Fibroblast of mammary gland (primary cell): ENCODE results near the gene CACNA1H.
"Not testable (repeated sequence)": the region's sequence is repeated elsewhere in the genome, so short reads cannot be mapped to it uniquely, and the experiment has no call there.

Experiments
- DNase-seq: peaks from one replicate; pipeline ENCODE4 v3.0.0-alpha.2; 2010; ENCODE audit warnings: low read depth
- H3K4me3 ChIP-seq: 2 replicates; pipeline ENCODE4 v1.5.1; 2011; ENCODE audit warnings: low read depth, mild to moderate bottlenecking, low read length, moderate library complexity; ENCODE audit not compliant: control insufficient read depth
- CTCF ChIP-seq: conservative IDR thresholded peaks from 2 replicates; pipeline ENCODE4 v1.5.1; 2011; ENCODE audit warnings: low read depth, low read length, inconsistent platforms; ENCODE audit not compliant: control insufficient read depth, insufficient read depth

CACNA1H gene

GRCh38 chr16:1182950-1183907 lies 30.3 kb downstream of the CACNA1H start:
- no peak overlapping the region for H3K4me3 ChIP-seq
- TF ChIP-seq CTCF, result no peak
- peak; percentile 22 for DNase-seq

- no peak for DNase-seq
- no peak for TF ChIP-seq CTCF
- no peak overlapping the region for H3K4me3 ChIP-seq
These were observed 31.4 kb downstream of the CACNA1H start for GRCh38 chr16:1184156-1184868.

GRCh38 chr16:1184980-1185379 lies 32.1 kb downstream of the CACNA1H start:
- TF ChIP-seq CTCF, result no peak
- DNase-seq, result no peak
- H3K4me3 ChIP-seq, result no peak overlapping the region

- not testable (repeated sequence) for DNase-seq, H3K4me3 ChIP-seq
These were observed 32.7 kb downstream of the CACNA1H start for GRCh38 chr16:1185460-1186207.

GRCh38 chr16:1188432-1189189 lies 35.7 kb downstream of the CACNA1H start:
- DNase-seq, result peak; percentile 18
- H3K4me3 ChIP-seq, result no peak overlapping the region
- TF ChIP-seq CTCF, result no peak

GRCh38 chr16:1189455-1189854 lies 36.5 kb downstream of the CACNA1H start:
- no peak for TF ChIP-seq CTCF

GRCh38 chr16:1190789-1191188 lies 37.9 kb downstream of the CACNA1H start:
- DNase-seq, result not testable (repeated sequence)

More at GRCh38 chr16:1189455-1189854, 36.5 kb downstream of the CACNA1H start:
- DNase-seq, result no peak
- H3K4me3 ChIP-seq, result no peak overlapping the region

More at GRCh38 chr16:1190789-1191188, 37.9 kb downstream of the CACNA1H start:
- H3K4me3 ChIP-seq, result not testable (repeated sequence)
